Keratinocyte (primary cell): Measurements from ENCODE around the gene PCDHGC3.

Experiments used
- CTCF ChIP-seq, 3 experiments: IDR thresholded peaks in 1 of 3; conservative IDR thresholded peaks in 1 of 3; optimal IDR thresholded peaks in 1 of 3; 2 replicates in 2 of 3; 3 replicates in 1 of 3; pipeline versions ENCODE3 to v1.5.1; 2011; ENCODE audit warnings: low read length in 3 of 3, mild to moderate bottlenecking in 3 of 3, moderate library complexity in 2 of 3, control low read depth in 1 of 3, inconsistent platforms in 1 of 3; ENCODE audit not compliant: insufficient read depth in 2 of 3; ENCODE audit errors: extremely low read depth in 1 of 3
- EZH2 ChIP-seq: IDR thresholded peaks from one replicate; pipeline ENCODE4 v1.6.1; 2012; ENCODE audit warnings: inconsistent platforms, mild to moderate bottlenecking, low read length, moderate library complexity

DNA sequence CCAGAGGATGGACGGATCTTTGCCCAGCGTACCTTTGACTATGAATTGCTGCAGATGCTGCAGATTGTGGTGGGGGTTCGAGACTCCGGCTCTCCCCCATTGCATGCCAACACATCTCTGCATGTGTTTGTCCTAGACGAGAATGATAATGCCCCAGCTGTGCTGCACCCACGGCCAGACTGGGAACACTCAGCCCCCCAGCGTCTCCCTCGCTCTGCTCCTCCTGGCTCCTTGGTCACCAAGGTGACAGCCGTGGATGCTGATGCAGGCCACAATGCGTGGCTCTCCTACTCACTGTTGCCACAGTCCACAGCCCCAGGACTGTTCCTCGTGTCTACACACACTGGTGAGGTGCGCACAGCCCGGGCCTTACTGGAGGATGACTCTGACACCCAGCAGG is 15.0 kb downstream of the PCDHGC3 start:
- TF ChIP-seq CTCF (optimal IDR thresholded peaks at IDR 0.05 in 1 of 3, IDR thresholded peaks at IDR 0.05 in 1 of 3, conservative IDR thresholded peaks at IDR 0.05 in 1 of 3; ENCODE audit: extremely low read depth in 1 of 3, insufficient read depth in 2 of 3, low read length in 3 of 3) (no peak), EZH2 (no peak)
